ENCODE data around the gene RPN2. TPM values are rescaled to one million over a fixed set of nuclear protein-coding genes. Genes with fewer than 3 reads are reported as not detected.

Gene RPN2
- total RNA-seq, 1 experiment from 2014 or later, result 220 TPM

DNA sequence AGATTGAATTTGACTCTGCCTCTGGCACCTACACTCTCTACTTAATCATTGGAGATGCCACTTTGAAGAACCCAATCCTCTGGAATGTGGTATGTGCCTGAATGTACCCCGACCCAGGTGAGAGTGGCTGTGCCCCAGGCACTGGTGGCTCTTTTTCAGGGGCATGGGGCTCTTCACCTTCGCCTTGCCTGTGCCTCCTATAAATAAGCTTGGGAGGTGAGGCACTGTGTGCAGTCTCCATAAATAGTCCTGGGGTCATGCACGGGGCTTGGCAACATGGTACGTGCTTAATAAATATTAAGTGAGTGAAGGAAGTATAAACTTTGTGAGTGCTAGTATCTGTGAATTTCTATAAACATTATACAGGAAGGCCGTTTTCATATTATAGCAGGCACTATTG is 49.5 kb downstream of the RPN2 start:
- ATAC-seq, result no peak
- Histone ChIP-seq H3K36me3 (ENCODE audit: control insufficient read depth in 1 of 2, insufficient read depth in 2 of 2, low read length in 2 of 2) (peaks cover 72 to 83% of the 10 kb centered on the region in 2 experiments), H3K4me2 (ENCODE audit: low read length) (no peak overlapping the region), H3K9ac (ENCODE audit: low read length) (no peak overlapping the region), H3K4me1 (ENCODE audit: control insufficient read depth in 1 of 2, insufficient read depth in 2 of 2, low read length in 2 of 2) (no peaks in the 10 kb centered on the region), H4K20me1 (ENCODE audit: insufficient read depth) (no peaks in the 10 kb centered on the region), H3K27me3 (ENCODE audit: insufficient read depth, low read length) (no peaks in the 10 kb centered on the region), H3K79me2 (ENCODE audit: insufficient read depth, low read length) (no peaks in the 10 kb centered on the region), H3K9me2 (ENCODE audit: insufficient read depth) (no peaks in the 10 kb centered on the region), H3K27ac (ENCODE audit: low read depth, low read length) (no peak overlapping the region), H3K9me3 (ENCODE audit: control insufficient read depth in 1 of 2, insufficient read depth in 1 of 2, low read depth in 1 of 2, low read length in 2 of 2) (no peaks in the 10 kb centered on the region), H3K4me3 (replicated peaks in 1 of 2; ENCODE audit: low read depth in 1 of 2, low read length in 2 of 2) (no peak overlapping the region), H2AFZ (ENCODE audit: low read depth, low read length, poor library complexity, severe bottlenecking) (no peak overlapping the region)
- intact Hi-C loops (cut with micrococcal nuclease), result no loop called here
- ChIA-PET RAD21 (ENCODE audit: low non-redundant PET in 1 of 2, low total read pairs in 2 of 2, uncharacterized antibody in 2 of 2, unreplicated experiment in 2 of 2) (no interaction called here), CTCF (no interaction called here), POLR2A (no interaction called here)
- no peak for DNase-seq (ENCODE audit: low read depth, low spot score)
- TF ChIP-seq CBX3 (IDR thresholded peaks at IDR 0.05; ENCODE audit: low read depth) (no peak), RAD21 (IDR thresholded peaks at IDR 0.05; ENCODE audit: low read depth) (no peak), POLR2AphosphoS5 (IDR thresholded peaks at IDR 0.05; ENCODE audit: low read depth, low read length) (no peak), EZH2phosphoT487 (IDR thresholded peaks at IDR 0.05; ENCODE audit: borderline replicate concordance) (no peak)
- TF ChIP-seq, protein P1, sequence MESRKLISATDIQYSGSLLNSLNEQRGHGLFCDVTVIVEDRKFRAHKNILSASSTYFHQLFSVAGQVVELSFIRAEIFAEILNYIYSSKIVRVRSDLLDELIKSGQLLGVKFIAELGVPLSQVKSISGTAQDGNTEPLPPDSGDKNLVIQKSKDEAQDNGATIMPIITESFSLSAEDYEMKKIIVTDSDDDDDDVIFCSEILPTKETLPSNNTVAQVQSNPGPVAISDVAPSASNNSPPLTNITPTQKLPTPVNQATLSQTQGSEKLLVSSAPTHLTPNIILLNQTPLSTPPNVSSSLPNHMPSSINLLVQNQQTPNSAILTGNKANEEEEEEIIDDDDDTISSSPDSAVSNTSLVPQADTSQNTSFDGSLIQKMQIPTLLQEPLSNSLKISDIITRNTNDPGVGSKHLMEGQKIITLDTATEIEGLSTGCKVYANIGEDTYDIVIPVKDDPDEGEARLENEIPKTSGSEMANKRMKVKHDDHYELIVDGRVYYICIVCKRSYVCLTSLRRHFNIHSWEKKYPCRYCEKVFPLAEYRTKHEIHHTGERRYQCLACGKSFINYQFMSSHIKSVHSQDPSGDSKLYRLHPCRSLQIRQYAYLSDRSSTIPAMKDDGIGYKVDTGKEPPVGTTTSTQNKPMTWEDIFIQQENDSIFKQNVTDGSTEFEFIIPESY (IDR thresholded peaks at IDR 0.05; ENCODE audit: extremely low read depth, insufficient replicate concordance, low read length), result no peak
- TF ChIP-seq, protein P2, sequence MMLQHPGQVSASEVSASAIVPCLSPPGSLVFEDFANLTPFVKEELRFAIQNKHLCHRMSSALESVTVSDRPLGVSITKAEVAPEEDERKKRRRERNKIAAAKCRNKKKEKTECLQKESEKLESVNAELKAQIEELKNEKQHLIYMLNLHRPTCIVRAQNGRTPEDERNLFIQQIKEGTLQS (IDR thresholded peaks at IDR 0.05), result no peak
- no TSS peak for BruUV-seq (replicated peaks)

DNA sequence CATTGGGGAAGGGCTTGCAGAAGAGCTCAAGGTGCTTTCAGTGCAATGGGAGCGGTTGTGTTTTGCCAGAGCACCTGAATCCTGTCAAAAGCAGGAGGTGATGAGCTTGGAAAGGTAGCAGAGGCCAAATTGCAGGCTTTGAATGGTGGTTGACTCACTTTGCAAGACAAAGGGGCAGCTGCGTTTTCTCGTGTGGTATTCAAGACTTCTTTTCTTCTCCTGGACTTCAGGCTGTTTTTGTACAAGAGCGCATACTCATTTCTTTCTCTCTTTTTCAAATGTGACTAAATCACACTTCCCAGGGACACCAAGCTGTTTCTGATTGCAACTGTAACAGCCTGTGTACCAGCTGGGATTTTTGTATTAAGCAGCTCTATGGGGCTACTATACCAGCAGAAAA is 50.2 kb downstream of the RPN2 start:
- no peak overlapping the region for H3K4me2 ChIP-seq (ENCODE audit: low read length)
- ChIA-PET RAD21 (ENCODE audit: low non-redundant PET in 1 of 2, low total read pairs in 2 of 2, uncharacterized antibody in 2 of 2, unreplicated experiment in 2 of 2) (no interaction called here), POLR2A (no interaction called here), CTCF (no interaction called here)
- BruUV-seq (replicated peaks), result no TSS peak
- H3K4me1 ChIP-seq (ENCODE audit: control insufficient read depth in 1 of 2, insufficient read depth in 2 of 2, low read length in 2 of 2), result no peaks in the 10 kb centered on the region
- intact Hi-C loops (cut with micrococcal nuclease), result no loop called here
- H3K27me3 ChIP-seq (ENCODE audit: insufficient read depth, low read length), result no peaks in the 10 kb centered on the region
- H3K79me2 ChIP-seq (ENCODE audit: insufficient read depth, low read length), result no peaks in the 10 kb centered on the region
- H4K20me1 ChIP-seq (ENCODE audit: insufficient read depth), result no peaks in the 10 kb centered on the region
- no peaks in the 10 kb centered on the region for H3K9me3 ChIP-seq (ENCODE audit: control insufficient read depth in 1 of 2, insufficient read depth in 1 of 2, low read depth in 1 of 2, low read length in 2 of 2)
- no peak overlapping the region for H3K4me3 ChIP-seq (replicated peaks in 1 of 2; ENCODE audit: low read depth in 1 of 2, low read length in 2 of 2)
- peaks cover 72 to 83% of the 10 kb centered on the region in 2 experiments for H3K36me3 ChIP-seq (ENCODE audit: control insufficient read depth in 1 of 2, insufficient read depth in 2 of 2, low read length in 2 of 2)
- no peak overlapping the region for H3K27ac ChIP-seq (ENCODE audit: low read depth, low read length)
- ATAC-seq (no peak), DNase-seq (ENCODE audit: low read depth, low spot score) (no peak)
- no peak overlapping the region for H3K9ac ChIP-seq (ENCODE audit: low read length)
- no peaks in the 10 kb centered on the region for H3K9me2 ChIP-seq (ENCODE audit: insufficient read depth)
- no peak overlapping the region for H2AFZ ChIP-seq (ENCODE audit: low read depth, low read length, poor library complexity, severe bottlenecking)
- TF ChIP-seq ZNF274 (IDR thresholded peaks at IDR 0.05; ENCODE audit: low read depth, low read length) (no peak), EGR1 (IDR thresholded peaks at IDR 0.05; ENCODE audit: low read depth) (no peak), ZFX (IDR thresholded peaks at IDR 0.05) (no peak), RAD21 (IDR thresholded peaks at IDR 0.05; ENCODE audit: low read depth) (no peak), EZH2phosphoT487 (IDR thresholded peaks at IDR 0.05; ENCODE audit: borderline replicate concordance) (no peak), POLR2AphosphoS5 (IDR thresholded peaks at IDR 0.05; ENCODE audit: low read depth, low read length) (no peak), JUND (IDR thresholded peaks at IDR 0.05) (no peak), POLR2A (IDR thresholded peaks at IDR 0.05; ENCODE audit: borderline replicate concordance, extremely low read depth, insufficient read depth, insufficient read length) (no peak)
- TF ChIP-seq, protein P1 (IDR thresholded peaks at IDR 0.05; ENCODE audit: extremely low read depth, insufficient replicate concordance, low read length), result no peak
- TF ChIP-seq, protein P3, sequence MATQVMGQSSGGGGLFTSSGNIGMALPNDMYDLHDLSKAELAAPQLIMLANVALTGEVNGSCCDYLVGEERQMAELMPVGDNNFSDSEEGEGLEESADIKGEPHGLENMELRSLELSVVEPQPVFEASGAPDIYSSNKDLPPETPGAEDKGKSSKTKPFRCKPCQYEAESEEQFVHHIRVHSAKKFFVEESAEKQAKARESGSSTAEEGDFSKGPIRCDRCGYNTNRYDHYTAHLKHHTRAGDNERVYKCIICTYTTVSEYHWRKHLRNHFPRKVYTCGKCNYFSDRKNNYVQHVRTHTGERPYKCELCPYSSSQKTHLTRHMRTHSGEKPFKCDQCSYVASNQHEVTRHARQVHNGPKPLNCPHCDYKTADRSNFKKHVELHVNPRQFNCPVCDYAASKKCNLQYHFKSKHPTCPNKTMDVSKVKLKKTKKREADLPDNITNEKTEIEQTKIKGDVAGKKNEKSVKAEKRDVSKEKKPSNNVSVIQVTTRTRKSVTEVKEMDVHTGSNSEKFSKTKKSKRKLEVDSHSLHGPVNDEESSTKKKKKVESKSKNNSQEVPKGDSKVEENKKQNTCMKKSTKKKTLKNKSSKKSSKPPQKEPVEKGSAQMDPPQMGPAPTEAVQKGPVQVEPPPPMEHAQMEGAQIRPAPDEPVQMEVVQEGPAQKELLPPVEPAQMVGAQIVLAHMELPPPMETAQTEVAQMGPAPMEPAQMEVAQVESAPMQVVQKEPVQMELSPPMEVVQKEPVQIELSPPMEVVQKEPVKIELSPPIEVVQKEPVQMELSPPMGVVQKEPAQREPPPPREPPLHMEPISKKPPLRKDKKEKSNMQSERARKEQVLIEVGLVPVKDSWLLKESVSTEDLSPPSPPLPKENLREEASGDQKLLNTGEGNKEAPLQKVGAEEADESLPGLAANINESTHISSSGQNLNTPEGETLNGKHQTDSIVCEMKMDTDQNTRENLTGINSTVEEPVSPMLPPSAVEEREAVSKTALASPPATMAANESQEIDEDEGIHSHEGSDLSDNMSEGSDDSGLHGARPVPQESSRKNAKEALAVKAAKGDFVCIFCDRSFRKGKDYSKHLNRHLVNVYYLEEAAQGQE (IDR thresholded peaks at IDR 0.05; ENCODE audit: low read depth), result no peak

All from HCT116 (cell line).